ENCODE data around the gene CCDC85C. TPM values are rescaled to one million over a fixed set of nuclear protein-coding genes. Genes with fewer than 3 reads are reported as not detected.

Gene CCDC85C
- total and polyA plus RNA-seq, 4 donors = 4.0 to 23.9 (median 9.6) TPM

- peak; percentile 57 for DNase-seq (ENCODE audit: low spot score)
- peaks cover 37 to 81% (median 70%) of the 10 kb centered on the region in 4 donors for H3K4me1 ChIP-seq (ENCODE audit: control insufficient read depth in 4 of 4, insufficient read depth in 4 of 4, low read length in 3 of 4)
These were observed 49.1 kb downstream of the CCDC85C start for GRCh38 chr14:99554757-99555531.

More at GRCh38 chr14:99554757-99555531, 49.1 kb downstream of the CCDC85C start:
- Histone ChIP-seq H3K9me3 (ENCODE audit: control insufficient read depth in 4 of 4, low read length in 3 of 4) (no peaks in the 10 kb centered on the region), H3K9ac (ENCODE audit: low read depth in 1 of 2, low read length in 2 of 2) (peak overlapping the region in 1 of 2 donors; percentile 41), H3K27me3 (ENCODE audit: control insufficient read depth in 4 of 4, insufficient read depth in 4 of 4, low read length in 3 of 4) (no peaks in the 10 kb centered on the region), H3K36me3 (ENCODE audit: control insufficient read depth in 4 of 4, insufficient read depth in 3 of 4, low read depth in 1 of 4, low read length in 3 of 4) (no peaks in the 10 kb centered on the region), H3K27ac (ENCODE audit: low read depth in 1 of 2, low read length in 2 of 2) (peak overlapping the region; percentile 79), H3K4me3 (ENCODE audit: low read depth in 1 of 3, low read length in 3 of 3) (no peak overlapping the region)
- WGBS = 31% methylated on average over 9 of the region's 9 CpGs
- TF ChIP-seq RAD21 (IDR thresholded peaks at IDR 0.05) (peak; percentile 10 to 33), YY1 (IDR thresholded peaks at IDR 0.05) (peak; percentile 39), ATF3 (IDR thresholded peaks at IDR 0.05) (no peak), GABPA (IDR thresholded peaks at IDR 0.05 in 1 of 2, conservative IDR thresholded peaks at IDR 0.05 in 1 of 2) (peak in 1 of 2 donors; percentile 42), JUND (IDR thresholded peaks at IDR 0.05) (peak; percentile 48 to 56), ZBTB33 (IDR thresholded peaks at IDR 0.05) (no peak), TAF1 (conservative IDR thresholded peaks at IDR 0.05) (no peak), FOXA1 (IDR thresholded peaks at IDR 0.05) (no peak), MAX (IDR thresholded peaks at IDR 0.05) (peak; percentile 76), NR2F2 (IDR thresholded peaks at IDR 0.05) (peak; percentile 85), HNF4A (conservative IDR thresholded peaks at IDR 0.05) (peak; percentile 82 to 94), FOXA2 (IDR thresholded peaks at IDR 0.05) (peak; percentile 57), SP1 (IDR thresholded peaks at IDR 0.05) (peak; percentile 79), EGR1 (IDR thresholded peaks at IDR 0.05; ENCODE audit: low read depth in 2 of 2) (no peak), RXRA (IDR thresholded peaks at IDR 0.05) (peak; percentile 93 to 98), HNF4G (IDR thresholded peaks at IDR 0.05) (peak; percentile 70), CTCF (IDR thresholded peaks at IDR 0.05; ENCODE audit: low read depth, low read length, missing input control) (no peak), REST (IDR thresholded peaks at IDR 0.05) (no peak)

All from liver (tissue), 9 donors.